Endothelial cell of umbilical vein (primary cell): ENCODE data around the gene LIN28B. TPM values are rescaled to one million over a fixed set of nuclear protein-coding genes. Genes with fewer than 3 reads are reported as not detected.

Experiments
- BruUV-seq: library from RNA; stranded (reverse); fragments of 400-500 nt; replicated peaks from 2 replicates; lab custom pipeline; 2021; lab: Mats Ljungman, UMichigan
- CTCF ChIA-PET: fragments of 300-600, 350-600 bp; sonication (Branson Sonifier 250); formaldehyde crosslinking; loops from one replicate; lab custom pipeline; 2021; ENCODE audit warnings: antibody characterized with exemption, inconsistent platforms; lab: Charles Lee
- POLR2A ChIA-PET: fragments of 300-600, 350-600 bp; sonication (Branson Sonifier 250); formaldehyde crosslinking; loops from one replicate; lab custom pipeline; 2021; ENCODE audit warnings: antibody characterized with exemption, inconsistent platforms; lab: Charles Lee
- DNase-seq: peaks from one replicate; pipeline ENCODE4 v3.0.0-alpha.2; 2011; ENCODE audit warnings: low read depth, low spot score
- FAIRE-seq: peaks from 2 replicates; lab custom pipeline; 2011; peaks lifted over from hg19 to GRCh38; lab: Jason Lieb, UNC
- H2AFZ ChIP-seq: 2 replicates; pipeline ENCODE4 v1.6.0; 2012; ENCODE audit warnings: low read depth, low read length, control low read depth, inconsistent platforms
- H3K27ac ChIP-seq: 2 replicates; pipeline ENCODE4 v1.5.1; 2011; ENCODE audit warnings: low read depth, mild to moderate bottlenecking, control low read depth, low read length, moderate library complexity; ENCODE audit not compliant: insufficient read depth
- H3K27me3 ChIP-seq, 2 experiments: 2 replicates each; pipeline versions ENCODE4 v1.6.0 to v1.6.1; 2011; ENCODE audit warnings: low read length in 2 of 2, mixed read lengths in 1 of 2; ENCODE audit not compliant: control insufficient read depth in 2 of 2, insufficient read depth in 2 of 2
- H3K36me3 ChIP-seq, 2 experiments: 2 replicates in 1 of 2; 3 replicates in 1 of 2; pipeline ENCODE4 v1.5.1; 2011; ENCODE audit warnings: low read length in 2 of 2, mild to moderate bottlenecking in 1 of 2, moderate library complexity in 1 of 2; ENCODE audit not compliant: control insufficient read depth in 2 of 2, insufficient read depth in 2 of 2; ENCODE audit errors: extremely low read depth in 1 of 2
- H3K4me1 ChIP-seq: 3 replicates; pipeline ENCODE4 v1.5.1; 2011; ENCODE audit warnings: mild to moderate bottlenecking, low read length; ENCODE audit not compliant: control insufficient read depth, insufficient read depth; ENCODE audit errors: extremely low read depth
- H3K4me2 ChIP-seq: 2 replicates; pipeline ENCODE4 v1.6.1; 2011; ENCODE audit warnings: low read length, control low read depth, mixed read lengths; ENCODE audit not compliant: insufficient read depth
- H3K4me3 ChIP-seq, 3 experiments: fragments of 200-600 bp in 1 of 3; sonication (generic), shearing (Covaris generic) in 1 of 3; replicated peaks in 1 of 3; 2 replicates each; pipeline ENCODE4 v1.5.1; 2011 to 2016; ENCODE audit warnings: control low read depth in 3 of 3, low read length in 3 of 3, mild to moderate bottlenecking in 2 of 3, inconsistent platforms in 1 of 3, low read depth in 1 of 3, moderate library complexity in 1 of 3; ENCODE audit not compliant: insufficient read depth in 1 of 3
- H3K79me2 ChIP-seq: 2 replicates; pipeline ENCODE4 v1.6.0; 2012; ENCODE audit warnings: low read length, inconsistent platforms; ENCODE audit not compliant: control insufficient read depth, insufficient read depth
- H3K9ac ChIP-seq: replicated peaks from 2 replicates; pipeline ENCODE3; 2011; ENCODE audit warnings: low read length, control low read depth; ENCODE audit not compliant: insufficient read depth; ENCODE audit errors: extremely low read depth
- H3K9me1 ChIP-seq: replicated peaks from 3 replicates; pipeline ENCODE4 v1.6.0; 2011; ENCODE audit warnings: mild to moderate bottlenecking, low read length; ENCODE audit not compliant: control insufficient read depth, insufficient read depth; ENCODE audit errors: extremely low read depth
- H3K9me3 ChIP-seq: replicated peaks from 2 replicates; pipeline ENCODE4 v1.5.1; 2012; ENCODE audit warnings: low read length, inconsistent platforms; ENCODE audit not compliant: control insufficient read depth, insufficient read depth
- H4K20me1 ChIP-seq: replicated peaks from 2 replicates; pipeline ENCODE3; 2011; ENCODE audit warnings: mild to moderate bottlenecking, low read length; ENCODE audit not compliant: control insufficient read depth, insufficient read depth; ENCODE audit errors: extremely low read depth
- EZH2 ChIP-seq: IDR thresholded peaks from 2 replicates; pipeline ENCODE4 v1.6.1; 2012; ENCODE audit warnings: borderline replicate concordance, low read depth, mild to moderate bottlenecking, moderate library complexity, low read length, inconsistent platforms; ENCODE audit not compliant: severe bottlenecking
- FOS ChIP-seq: IDR thresholded peaks from 2 replicates; pipeline ENCODE4 v1.6.1; 2011; ENCODE audit warnings: mild to moderate bottlenecking, low read length, moderate library complexity, borderline replicate concordance; ENCODE audit not compliant: insufficient read depth
- GATA2 ChIP-seq: IDR thresholded peaks from 2 replicates; pipeline ENCODE4 v1.7.0; 2011; ENCODE audit warnings: low read depth, mild to moderate bottlenecking, moderate library complexity, mixed read lengths, low read length; ENCODE audit not compliant: insufficient read length, insufficient read depth
- JUN ChIP-seq: IDR thresholded peaks from 2 replicates; pipeline ENCODE4 v1.6.1; 2011; ENCODE audit warnings: borderline replicate concordance, low read depth; ENCODE audit not compliant: insufficient read length, insufficient read depth
- MYC ChIP-seq: IDR thresholded peaks from one replicate; pipeline ENCODE4 v1.6.1; 2011; ENCODE audit warnings: mild to moderate bottlenecking, low read depth, low read length
- POLR2A ChIP-seq: IDR thresholded peaks from 2 replicates; pipeline ENCODE4 v1.6.1; 2012; ENCODE audit warnings: low read depth, mild to moderate bottlenecking, control low read depth, low read length
- POLR2AphosphoS5 ChIP-seq: IDR thresholded peaks from 2 replicates; pipeline ENCODE4 v1.6.1; 2012; ENCODE audit warnings: low read depth, mild to moderate bottlenecking, control low read depth, low read length, moderate library complexity; ENCODE audit not compliant: insufficient read depth
- dilution Hi-C: fragments of 300-500 bp; cut with MboI; formaldehyde crosslinking; loops from one replicate; pipeline ENCODE4 v1.15.0; 2019; ENCODE audit warnings: low sequenced_read_pairs; ENCODE audit not compliant: extremely low pct_ligation_motif_present
- intact Hi-C: fragments of 100-400 bp; cut with micrococcal nuclease; formaldehyde crosslinking; loops from one replicate; pipeline ENCODE4 v1.10.0; 2022
- polyA plus RNA-seq, 4 experiments: library from polyadenylated mRNA; depleted of rRNA in 3 of 4; stranded (reverse) in 3 of 4; unstranded in 1 of 4; fragments of >200 nt; gene quantifications; 2 replicates each; pipeline versions ENCODE4 v1.2.1 to v1.2.3, GENCODE V29; 2011 to 2012; ENCODE audit warnings: missing spikeins in 1 of 4
- total RNA-seq: library from RNA; stranded (reverse); gene quantifications from 2 replicates; pipeline ENCODE4 v1.2.3, GENCODE V29; 2021
- TF ChIP-seq, protein P1 (sequence below): IDR thresholded peaks from 2 replicates; pipeline ENCODE4 v1.6.1; 2011; ENCODE audit not compliant: insufficient read depth, insufficient read length
- TF ChIP-seq, protein P2 (sequence below), 2 donors: IDR thresholded peaks; 1 replicate in 1 of 2; 2 replicates in 1 of 2; pipeline ENCODE4 v1.5.1; 2011; ENCODE audit warnings: low read length in 2 of 2, mild to moderate bottlenecking in 2 of 2, moderate library complexity in 2 of 2, control low read depth in 1 of 2, inconsistent platforms in 1 of 2, low read depth in 1 of 2; ENCODE audit not compliant: insufficient read depth in 1 of 2; ENCODE audit errors: extremely low read depth in 1 of 2

The LIN28B gene
- total and polyA plus RNA-seq, 2 donors (not counting 3 experiments of a cell fraction or from before 2014, with no cell fraction given), result not detected

DNA sequence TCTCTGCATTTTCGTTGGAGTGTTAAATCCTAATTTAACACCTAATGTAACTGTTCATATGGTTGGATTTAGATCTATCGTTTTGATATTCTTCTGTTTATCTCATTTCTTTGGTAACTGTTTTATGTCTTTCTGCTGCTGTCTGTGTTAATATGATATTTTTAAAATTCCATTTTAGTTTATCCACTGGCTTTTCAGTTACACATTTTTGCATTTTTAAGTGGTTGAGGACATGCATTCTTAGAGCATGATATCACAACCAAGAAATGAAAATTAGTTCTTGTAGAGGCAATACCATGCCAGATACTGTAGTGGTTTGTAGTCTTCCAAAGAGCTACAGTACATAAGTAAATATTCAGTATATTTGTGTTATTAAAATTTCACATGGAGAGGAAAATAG, 58.6 kb downstream of the LIN28B start:
- Histone ChIP-seq H3K36me3 (no peaks in the 10 kb centered on the region), H3K4me3 (no peak overlapping the region), H3K27me3 (no peaks in the 10 kb centered on the region), H3K9me3 (no peaks in the 10 kb centered on the region), H3K4me1 (peaks cover 4% of the 10 kb centered on the region), H4K20me1 (no peaks in the 10 kb centered on the region), H3K9ac (no peak overlapping the region), H3K4me2 (no peak overlapping the region), H2AFZ (no peak overlapping the region), H3K27ac (no peak overlapping the region), H3K9me1 (no peaks in the 10 kb centered on the region), H3K79me2 (no peaks in the 10 kb centered on the region)
- CTCF ChIA-PET, result interaction anchor here (1.0 to 2.5 kb wide), 6 partner anchors 9 to 57 kb away, joined by 3 to 11 read pairs (median 3); no protein-coding TSS in a partner anchor
- BruUV-seq, result no TSS peak
- TF ChIP-seq, protein P1, sequence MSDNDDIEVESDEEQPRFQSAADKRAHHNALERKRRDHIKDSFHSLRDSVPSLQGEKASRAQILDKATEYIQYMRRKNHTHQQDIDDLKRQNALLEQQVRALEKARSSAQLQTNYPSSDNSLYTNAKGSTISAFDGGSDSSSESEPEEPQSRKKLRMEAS, result no peak
- no peak for TF ChIP-seq MYC
- TF ChIP-seq GATA2, result no peak
- TF ChIP-seq POLR2AphosphoS5, result no peak
- TF ChIP-seq EZH2, result no peak
- no peak for TF ChIP-seq FOS
- TF ChIP-seq POLR2A, result no peak
- TF ChIP-seq, protein P2, sequence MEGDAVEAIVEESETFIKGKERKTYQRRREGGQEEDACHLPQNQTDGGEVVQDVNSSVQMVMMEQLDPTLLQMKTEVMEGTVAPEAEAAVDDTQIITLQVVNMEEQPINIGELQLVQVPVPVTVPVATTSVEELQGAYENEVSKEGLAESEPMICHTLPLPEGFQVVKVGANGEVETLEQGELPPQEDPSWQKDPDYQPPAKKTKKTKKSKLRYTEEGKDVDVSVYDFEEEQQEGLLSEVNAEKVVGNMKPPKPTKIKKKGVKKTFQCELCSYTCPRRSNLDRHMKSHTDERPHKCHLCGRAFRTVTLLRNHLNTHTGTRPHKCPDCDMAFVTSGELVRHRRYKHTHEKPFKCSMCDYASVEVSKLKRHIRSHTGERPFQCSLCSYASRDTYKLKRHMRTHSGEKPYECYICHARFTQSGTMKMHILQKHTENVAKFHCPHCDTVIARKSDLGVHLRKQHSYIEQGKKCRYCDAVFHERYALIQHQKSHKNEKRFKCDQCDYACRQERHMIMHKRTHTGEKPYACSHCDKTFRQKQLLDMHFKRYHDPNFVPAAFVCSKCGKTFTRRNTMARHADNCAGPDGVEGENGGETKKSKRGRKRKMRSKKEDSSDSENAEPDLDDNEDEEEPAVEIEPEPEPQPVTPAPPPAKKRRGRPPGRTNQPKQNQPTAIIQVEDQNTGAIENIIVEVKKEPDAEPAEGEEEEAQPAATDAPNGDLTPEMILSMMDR (IDR thresholded peaks at IDR 0.05; ENCODE audit: extremely low read depth in 1 of 2, insufficient read depth in 1 of 2, low read depth in 1 of 2, low read length in 2 of 2), result no peak
- TF ChIP-seq JUN, result no peak
- FAIRE-seq (no peak), DNase-seq (no peak)
- dilution Hi-C loops, result no loop called here
- intact Hi-C loops, result no loop called here
- POLR2A ChIA-PET, result interaction anchor here (0.6 kb wide), 1 partner anchor 945 kb away, joined by 6 read pairs; no protein-coding TSS in a partner anchor
